CD14-positive monocyte (primary cell): ENCODE data around the gene IFNGR1. TPM values are rescaled to one million over a fixed set of nuclear protein-coding genes. Genes with fewer than 3 reads are reported as not detected.

Source experiments
- DNase-seq, 3 donors: peaks; one replicate each; pipeline ENCODE4 v3.0.0-alpha.2; 2011 to 2022
- H2AFZ ChIP-seq: 2 replicates; pipeline ENCODE4 v1.6.0; 2012; ENCODE audit warnings: mild to moderate bottlenecking, low read depth, low read length, inconsistent platforms; ENCODE audit not compliant: insufficient read depth, poor library complexity, severe bottlenecking
- H3K27ac ChIP-seq, 2 donors: 1 replicate in 1 of 2; 2 replicates in 1 of 2; pipeline ENCODE4 v1.5.1; 2012 to 2013; ENCODE audit warnings: low read length in 2 of 2, control low read depth in 1 of 2, inconsistent platforms in 1 of 2, low read depth in 1 of 2, mild to moderate bottlenecking in 1 of 2
- H3K27me3 ChIP-seq, 2 donors: one replicate each; pipeline versions ENCODE4 v1.6.0 to v1.6.1; 2011 to 2013; ENCODE audit warnings: low read length in 2 of 2; ENCODE audit not compliant: control insufficient read depth in 2 of 2, insufficient read depth in 2 of 2
- H3K36me3 ChIP-seq, 2 donors: replicated peaks in 1 of 2; 1 replicate in 1 of 2; 2 replicates in 1 of 2; pipeline versions ENCODE4 v1.5.1 to v1.6.1; 2012 to 2013; ENCODE audit warnings: low read length in 2 of 2, control low read depth in 1 of 2, inconsistent platforms in 1 of 2, mild to moderate bottlenecking in 1 of 2; ENCODE audit not compliant: insufficient read depth in 2 of 2, control insufficient read depth in 1 of 2
- H3K4me1 ChIP-seq, 2 donors: 1 replicate in 1 of 2; 2 replicates in 1 of 2; pipeline versions ENCODE4 v1.5.1 to v1.6.1; 2012 to 2013; ENCODE audit warnings: low read length in 2 of 2, control low read depth in 1 of 2, inconsistent platforms in 1 of 2, mild to moderate bottlenecking in 1 of 2, moderate library complexity in 1 of 2; ENCODE audit not compliant: insufficient read depth in 2 of 2, control insufficient read depth in 1 of 2
- H3K4me2 ChIP-seq: replicated peaks from 2 replicates; pipeline ENCODE3; 2012; ENCODE audit warnings: low read length, moderate library complexity, mild to moderate bottlenecking; ENCODE audit not compliant: poor library complexity, severe bottlenecking; ENCODE audit errors: extremely low read depth
- H3K4me3 ChIP-seq, 3 experiments: fragments of 200-600 bp in 1 of 3; sonication (generic) in 1 of 3; replicated peaks in 1 of 3; 1 replicate in 2 of 3; 2 replicates in 1 of 3; pipeline ENCODE4 v1.5.1; 2011 to 2013; ENCODE audit warnings: low read length in 3 of 3, mild to moderate bottlenecking in 3 of 3, control low read depth in 2 of 3, low read depth in 2 of 3, inconsistent platforms in 1 of 3, moderate library complexity in 1 of 3
- H3K79me2 ChIP-seq: 2 replicates; pipeline ENCODE4 v1.6.0; 2012; ENCODE audit warnings: mild to moderate bottlenecking, control low read depth, inconsistent platforms, low read length, moderate library complexity; ENCODE audit not compliant: insufficient read depth
- H3K9ac ChIP-seq: 2 replicates; pipeline ENCODE4 v1.6.0; 2017; ENCODE audit warnings: low read length, mild to moderate bottlenecking; ENCODE audit not compliant: insufficient read depth, poor library complexity, severe bottlenecking
- H3K9me3 ChIP-seq, 2 donors: replicated peaks in 1 of 2; 1 replicate in 1 of 2; 2 replicates in 1 of 2; pipeline versions ENCODE4 v1.5.1 to v1.6.1; 2012 to 2013; ENCODE audit warnings: low read length in 2 of 2, control low read depth in 1 of 2; ENCODE audit not compliant: control insufficient read depth in 1 of 2, insufficient read depth in 1 of 2
- H4K20me1 ChIP-seq: 2 replicates; pipeline ENCODE4 v1.6.0; 2012; ENCODE audit warnings: mild to moderate bottlenecking, low read length, control low read depth, moderate library complexity; ENCODE audit not compliant: insufficient read depth
- H3K27ac Mint-ChIP-seq, 7 donors: one replicate each; pipeline ENCODE4 v1.8.0; 2020; ENCODE audit warnings: mild to moderate bottlenecking in 7 of 7, mixed read lengths in 7 of 7, moderate library complexity in 6 of 7, inconsistent platforms in 2 of 7
- H3K27me3 Mint-ChIP-seq, 3 donors: one replicate each; pipeline ENCODE4 v1.8.0; 2021 to 2022; ENCODE audit warnings: low read depth in 3 of 3, mild to moderate bottlenecking in 3 of 3, mixed read lengths in 3 of 3, moderate library complexity in 3 of 3, inconsistent platforms in 1 of 3
- H3K36me3 Mint-ChIP-seq, 2 donors: one replicate each; pipeline ENCODE4 v1.8.0; 2020; ENCODE audit warnings: mixed read lengths in 2 of 2, inconsistent platforms in 1 of 2, mild to moderate bottlenecking in 1 of 2
- H3K4me1 Mint-ChIP-seq: one replicate; pipeline ENCODE4 v1.8.0; 2020; ENCODE audit warnings: mild to moderate bottlenecking, mixed read lengths
- H3K4me3 Mint-ChIP-seq, 2 donors: one replicate each; pipeline ENCODE4 v1.8.0; 2020; ENCODE audit warnings: mild to moderate bottlenecking in 2 of 2, mixed read lengths in 2 of 2, moderate library complexity in 1 of 2
- H3K9me3 Mint-ChIP-seq, 7 donors: one replicate each; pipeline ENCODE4 v1.8.0; 2020 to 2022; ENCODE audit warnings: mixed read lengths in 7 of 7, mild to moderate bottlenecking in 6 of 7, moderate library complexity in 6 of 7, inconsistent platforms in 2 of 7
- WGBS: methylation state at CpG from one replicate; pipeline ENCODE4 v1.1.5; 2013; ENCODE audit warnings: missing lambda C conversion rate; ENCODE audit not compliant: insufficient coverage; 5-methylcytosine and 5-hydroxymethylcytosine counted together
- intact Hi-C, 2 donors: fragments of 100-400 bp; cut with micrococcal nuclease; formaldehyde crosslinking; loops; one replicate each; pipeline versions ENCODE4 v1.15.0 to v1.15.1; 2023
- polyA plus RNA-seq, 3 donors: library from polyadenylated mRNA; depleted of rRNA in 1 of 3; unstranded in 2 of 3; stranded (reverse) in 1 of 3; fragments of 300-500 nt in 2 of 3; fragments of >200 nt in 1 of 3; fragmentation: Illumina TruSeq in 2 of 3; gene quantifications; 1 replicate in 2 of 3; 2 replicates in 1 of 3; pipeline ENCODE4 v1.2.3, GENCODE V29; 2012 to 2021
- TF ChIP-seq, protein P1 (sequence below): fragments of 200-600 bp; IDR thresholded peaks from one replicate; pipeline ENCODE4 v1.8.0; 2022; ENCODE audit warnings: antibody characterized with exemption, mild to moderate bottlenecking

IFNGR1 gene
- polyA plus RNA-seq, 3 donors: 204 to 372 (median 364) TPM

DNA sequence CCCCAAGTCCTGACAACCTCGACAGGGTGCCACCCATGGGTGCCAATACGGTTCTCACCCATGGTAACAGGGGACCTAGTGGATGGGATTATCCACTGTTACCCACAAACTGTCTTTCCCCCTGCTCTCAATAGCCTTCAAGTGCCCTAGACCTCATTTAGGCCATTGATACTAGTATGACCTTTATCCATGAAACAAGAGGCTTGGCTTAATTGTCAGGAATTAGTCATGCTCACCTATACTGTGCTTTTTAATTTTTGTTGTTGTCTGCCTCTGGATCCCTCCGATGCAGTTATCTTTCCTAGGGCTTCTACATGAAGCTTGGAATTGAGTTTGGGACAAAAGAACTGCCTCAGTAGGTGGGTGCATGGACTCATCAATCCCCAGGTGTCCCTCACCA is 33.9 kb downstream of the IFNGR1 start:
- Mint-ChIP-seq H3K4me3 (no peak overlapping the region), H3K4me1 (no peaks in the 10 kb centered on the region), H3K27ac (no peak overlapping the region), H3K9me3 (peaks cover 33 to 81% (median 68%) of the 10 kb centered on the region in 7 donors), H3K27me3 (no peaks in the 10 kb centered on the region), H3K36me3 (peaks cover 0 to 10% of the 10 kb centered on the region in 2 donors)
- Histone ChIP-seq H3K4me2 (no peak overlapping the region), H3K27ac (no peak overlapping the region), H4K20me1 (no peaks in the 10 kb centered on the region), H3K36me3 (no peaks in the 10 kb centered on the region), H3K79me2 (no peaks in the 10 kb centered on the region), H2AFZ (no peak overlapping the region), H3K27me3 (no peaks in the 10 kb centered on the region), H3K9me3 (peaks cover 40 to 86% of the 10 kb centered on the region in 2 donors), H3K9ac (no peak overlapping the region), H3K4me1 (no peaks in the 10 kb centered on the region), H3K4me3 (no peak overlapping the region)
- intact Hi-C loops: no loop called here
- WGBS: no CpG with 5 or more reads among the region's 3 CpGs
- TF ChIP-seq, protein P1, sequence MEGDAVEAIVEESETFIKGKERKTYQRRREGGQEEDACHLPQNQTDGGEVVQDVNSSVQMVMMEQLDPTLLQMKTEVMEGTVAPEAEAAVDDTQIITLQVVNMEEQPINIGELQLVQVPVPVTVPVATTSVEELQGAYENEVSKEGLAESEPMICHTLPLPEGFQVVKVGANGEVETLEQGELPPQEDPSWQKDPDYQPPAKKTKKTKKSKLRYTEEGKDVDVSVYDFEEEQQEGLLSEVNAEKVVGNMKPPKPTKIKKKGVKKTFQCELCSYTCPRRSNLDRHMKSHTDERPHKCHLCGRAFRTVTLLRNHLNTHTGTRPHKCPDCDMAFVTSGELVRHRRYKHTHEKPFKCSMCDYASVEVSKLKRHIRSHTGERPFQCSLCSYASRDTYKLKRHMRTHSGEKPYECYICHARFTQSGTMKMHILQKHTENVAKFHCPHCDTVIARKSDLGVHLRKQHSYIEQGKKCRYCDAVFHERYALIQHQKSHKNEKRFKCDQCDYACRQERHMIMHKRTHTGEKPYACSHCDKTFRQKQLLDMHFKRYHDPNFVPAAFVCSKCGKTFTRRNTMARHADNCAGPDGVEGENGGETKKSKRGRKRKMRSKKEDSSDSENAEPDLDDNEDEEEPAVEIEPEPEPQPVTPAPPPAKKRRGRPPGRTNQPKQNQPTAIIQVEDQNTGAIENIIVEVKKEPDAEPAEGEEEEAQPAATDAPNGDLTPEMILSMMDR: no peak
- DNase-seq: no peak

DNA sequence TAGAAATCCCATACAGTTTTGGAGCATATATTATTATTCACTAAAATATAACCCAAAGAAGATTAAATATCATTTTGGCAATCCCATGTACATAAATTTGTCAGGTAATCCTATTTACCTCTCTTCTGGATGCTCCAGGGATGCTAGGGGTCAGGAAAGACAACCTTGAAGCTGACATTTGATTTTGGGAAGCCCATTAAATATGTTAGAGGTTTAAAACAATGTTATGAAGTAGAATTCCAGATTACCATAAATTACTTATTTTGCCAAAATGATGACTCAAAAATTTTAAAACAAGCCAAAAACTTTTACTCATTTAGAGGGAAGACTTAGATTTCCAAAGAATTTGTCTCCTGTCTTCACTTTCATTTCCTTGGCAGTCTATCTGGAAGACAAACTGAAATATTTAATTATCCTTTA is 36.5 kb downstream of the IFNGR1 start:
- Histone ChIP-seq H3K4me1 (no peaks in the 10 kb centered on the region), H3K79me2 (no peaks in the 10 kb centered on the region), H3K9ac (no peak overlapping the region), H2AFZ (no peak overlapping the region), H3K4me2 (no peak overlapping the region), H3K9me3 (peaks cover 49 to 72% of the 10 kb centered on the region in 2 donors), H3K27ac (no peak overlapping the region), H4K20me1 (no peaks in the 10 kb centered on the region), H3K4me3 (no peak overlapping the region), H3K27me3 (no peaks in the 10 kb centered on the region), H3K36me3 (no peaks in the 10 kb centered on the region)
- no peak for DNase-seq
- Mint-ChIP-seq H3K27ac (no peak overlapping the region), H3K36me3 (peaks cover 0 to 10% of the 10 kb centered on the region in 2 donors), H3K4me3 (no peak overlapping the region), H3K9me3 (peaks cover 34 to 82% (median 61%) of the 10 kb centered on the region in 7 donors), H3K27me3 (no peaks in the 10 kb centered on the region), H3K4me1 (peaks cover 3% of the 10 kb centered on the region)
- TF ChIP-seq, protein P1: no peak
- intact Hi-C loops: no loop called here
